Stomach (tissue), 9 donors: ENCODE measurements around the gene ZFP28. TPM values are rescaled to one million over a fixed set of nuclear protein-coding genes. Genes with fewer than 3 reads are reported as not detected.
A peak's percentile ranks its signal among the peaks of the same experiment; 100 is the strongest.

ENCODE experiments used
- DNase-seq, 2 donors: peaks; one replicate each; pipeline versions ENCODE4 v3.0.0 to v3.0.0-alpha.2; 2013 to 2019
- H3K27ac ChIP-seq, 5 donors: fragments of 200-600 bp in 4 of 5; sonication (generic) in 4 of 5; one replicate each; pipeline ENCODE4 v1.5.1; 2013 to 2019; ENCODE audit warnings: mild to moderate bottlenecking in 1 of 5, moderate library complexity in 1 of 5
- H3K27me3 ChIP-seq, 3 donors: fragments of 200-600 bp; sonication (generic); one replicate each; pipeline ENCODE4 v1.5.1; 2017 to 2019; ENCODE audit warnings: mixed run types in 1 of 3
- H3K36me3 ChIP-seq, 4 donors: fragments of 200-600 bp; sonication (generic); 1 replicate in 3 of 4; 2 replicates in 1 of 4; pipeline ENCODE4 v1.5.1; 2016 to 2019
- H3K4me1 ChIP-seq, 4 donors: fragments of 200-600 bp; sonication (generic); one replicate each; pipeline ENCODE4 v1.5.1; 2016 to 2019
- H3K4me3 ChIP-seq, 4 donors: fragments of 200-600 bp; sonication (generic) in 3 of 4; one replicate each; pipeline ENCODE4 v1.5.1; 2016 to 2019; ENCODE audit warnings: mild to moderate bottlenecking in 1 of 4
- H3K9me3 ChIP-seq, 4 donors: fragments of 200-600 bp; sonication (generic); one replicate each; pipeline ENCODE4 v1.5.1; 2016 to 2019
- EP300 ChIP-seq: sonication (generic); formaldehyde crosslinking; IDR thresholded peaks from one replicate; pipeline ENCODE4 v1.6.1; 2017; ENCODE audit warnings: antibody characterized with exemption
- POLR2A ChIP-seq, 4 donors: fragments of 450-650 bp; IDR thresholded peaks; one replicate each; pipeline ENCODE4 v1.6.1; 2016; ENCODE audit warnings: antibody characterized with exemption in 4 of 4, control low read depth in 2 of 4, mild to moderate bottlenecking in 1 of 4, moderate library complexity in 1 of 4
- POLR2AphosphoS5 ChIP-seq, 3 donors: sonication (generic); formaldehyde crosslinking; IDR thresholded peaks; one replicate each; pipeline ENCODE4 v1.6.1; 2016; ENCODE audit warnings: antibody characterized with exemption in 3 of 3
- WGBS, 5 donors: extraction: QIAGEN DNeasy Blood & Tissue Kit in 3 of 5; methylation state at CpG; one replicate each; pipeline versions ENCODE4 v1.1.5 to v1.1.7; 2013 to 2018; 5-methylcytosine and 5-hydroxymethylcytosine counted together
- intact Hi-C: fragments of 100-400 bp; cut with DNase I; formaldehyde crosslinking; loops from one replicate; pipeline ENCODE4 v1.15.1; 2023; ENCODE audit warnings: low total_unique reads
- polyA plus RNA-seq, 3 donors: library from polyadenylated mRNA; stranded (reverse); fragments of 200-250 nt; gene quantifications; one replicate each; pipeline ENCODE4 v1.2.3, GENCODE V29; 2013
- total RNA-seq, 5 donors: library from RNA; depleted of rRNA; stranded (reverse); fragments of >200 nt; gene quantifications; one replicate each; pipeline versions ENCODE4 v1.1.0 to v1.2.3, GENCODE V29; 2014 to 2016
- TF ChIP-seq, protein P1 (sequence below), 7 experiments: fragments of 450-650 bp in 4 of 7; fragments of 200-600 bp in 3 of 7; sonication (generic) in 3 of 7; IDR thresholded peaks; one replicate each; pipeline ENCODE4 v1.5.1; 2016 to 2019; ENCODE audit warnings: antibody characterized with exemption in 7 of 7, control low read depth in 2 of 7, mild to moderate bottlenecking in 1 of 7
- donor health status: healthy with polysubstance abuse.
- donor health status: Bipolar disorder and iron deficiency.
- donor health status: healthy.

Gene ZFP28
- total and polyA plus RNA-seq, 8 donors = 1.6 to 83.4 (median 5.5) TPM

DNA sequence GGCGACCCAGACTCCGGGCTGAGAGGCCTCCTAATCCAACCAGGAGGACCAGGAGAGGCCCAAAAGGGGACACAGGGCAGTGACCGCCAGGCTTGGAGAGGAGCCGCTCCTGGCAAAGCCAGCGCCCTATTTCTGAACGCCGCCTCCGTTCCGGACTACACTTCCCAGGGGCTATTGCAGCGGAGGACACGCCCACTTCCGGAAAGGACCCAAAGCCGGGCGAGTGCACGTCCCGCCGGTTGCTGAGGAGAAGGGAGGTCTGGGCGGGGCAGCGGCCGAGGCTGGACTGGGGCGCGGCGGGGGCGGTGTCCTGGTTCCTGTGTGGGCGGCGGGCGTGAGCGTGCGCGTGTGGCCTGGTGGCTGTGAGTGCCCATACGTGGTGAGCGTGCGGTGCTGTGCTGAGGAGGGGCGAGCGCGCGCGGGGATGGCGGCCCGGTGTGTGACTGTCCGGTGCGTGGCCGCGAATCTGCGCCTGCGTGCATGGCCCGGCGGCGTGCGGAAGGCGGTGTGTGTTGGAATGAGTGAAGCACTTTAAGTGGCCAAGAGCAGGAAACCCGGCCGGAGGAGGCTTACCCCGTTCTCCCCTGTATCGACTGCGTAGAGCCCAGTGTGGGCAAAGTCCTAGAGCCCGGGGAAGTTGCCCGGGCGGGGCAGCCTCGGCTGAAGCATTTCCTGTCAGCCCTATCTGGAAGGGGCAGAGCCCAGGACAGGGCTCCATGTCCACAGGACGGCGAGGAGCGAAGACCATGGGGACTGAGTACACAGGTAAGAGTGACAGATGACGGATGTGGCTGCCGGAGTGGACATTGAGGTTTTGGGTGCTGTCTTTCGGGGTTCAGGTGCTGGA is 28.7 kb downstream of the ZFP28 start, which contains the start of gene ZNF470:
Gene ZNF470, plus strand, starts transcription at position 195 of the 847 bp plus-strand sequence. CDS start 2,844 bp downstream, outside the sequence.
- TF ChIP-seq EP300 = no peak
- TF ChIP-seq POLR2AphosphoS5 (IDR thresholded peaks at IDR 0.05) = peak; percentile 52 to 88 (median 59)
- Histone ChIP-seq H3K36me3 (peaks cover 11 to 63% (median 41%) of the 10 kb centered on the region in 4 donors), H3K4me1 (peaks cover 0 to 20% (median 15%) of the 10 kb centered on the region in 4 donors), H3K27ac (peak within 1 kb of the TSS; percentile 81 to 87 (median 83)), H3K9me3 (peaks cover 42 to 94% (median 66%) of the 10 kb centered on the region in 4 donors), H3K27me3 (no peaks in the 10 kb centered on the region), H3K4me3 (peak within 1 kb of the TSS; percentile 81 to 97 (median 87))
- WGBS, 5 donors = 2 to 11% (median 4%) methylated on average over 35 to 66 of the region's 66 CpGs
- intact Hi-C loops = no loop called here
- DNase-seq = peak; percentile 96 to 98

DNA sequence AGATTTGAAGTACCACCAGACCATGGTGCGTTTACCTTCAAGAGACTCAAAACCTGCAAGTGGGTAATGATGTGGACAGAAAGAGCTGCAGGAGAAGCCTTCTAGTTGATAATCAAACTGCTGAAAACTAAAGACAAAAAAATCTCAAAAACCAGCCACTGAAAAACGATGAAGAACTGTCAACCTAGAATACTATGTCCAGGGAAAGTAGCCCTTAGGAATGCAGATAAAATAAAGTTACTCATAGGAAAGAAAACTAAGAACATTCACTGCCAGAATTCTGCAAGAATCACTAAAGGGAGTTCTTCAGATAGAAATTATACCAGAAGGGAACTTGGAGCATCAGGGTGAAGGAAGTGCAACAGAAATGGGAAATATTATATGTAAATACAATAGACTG is 33.8 kb downstream of the ZFP28 start:
- intact Hi-C loops = no loop called here
- Histone ChIP-seq H3K4me1 (peaks cover 0 to 13% (median 8%) of the 10 kb centered on the region in 4 donors), H3K4me3 (no peak overlapping the region), H3K27me3 (no peaks in the 10 kb centered on the region), H3K27ac (no peak overlapping the region), H3K9me3 (peaks cover 66 to 100% (median 87%) of the 10 kb centered on the region in 4 donors), H3K36me3 (peaks cover 30 to 91% (median 87%) of the 10 kb centered on the region in 4 donors)
- TF ChIP-seq EP300 (no peak), POLR2A (IDR thresholded peaks at IDR 0.05) (no peak), POLR2AphosphoS5 (IDR thresholded peaks at IDR 0.05) (no peak)
- TF ChIP-seq, protein P1, sequence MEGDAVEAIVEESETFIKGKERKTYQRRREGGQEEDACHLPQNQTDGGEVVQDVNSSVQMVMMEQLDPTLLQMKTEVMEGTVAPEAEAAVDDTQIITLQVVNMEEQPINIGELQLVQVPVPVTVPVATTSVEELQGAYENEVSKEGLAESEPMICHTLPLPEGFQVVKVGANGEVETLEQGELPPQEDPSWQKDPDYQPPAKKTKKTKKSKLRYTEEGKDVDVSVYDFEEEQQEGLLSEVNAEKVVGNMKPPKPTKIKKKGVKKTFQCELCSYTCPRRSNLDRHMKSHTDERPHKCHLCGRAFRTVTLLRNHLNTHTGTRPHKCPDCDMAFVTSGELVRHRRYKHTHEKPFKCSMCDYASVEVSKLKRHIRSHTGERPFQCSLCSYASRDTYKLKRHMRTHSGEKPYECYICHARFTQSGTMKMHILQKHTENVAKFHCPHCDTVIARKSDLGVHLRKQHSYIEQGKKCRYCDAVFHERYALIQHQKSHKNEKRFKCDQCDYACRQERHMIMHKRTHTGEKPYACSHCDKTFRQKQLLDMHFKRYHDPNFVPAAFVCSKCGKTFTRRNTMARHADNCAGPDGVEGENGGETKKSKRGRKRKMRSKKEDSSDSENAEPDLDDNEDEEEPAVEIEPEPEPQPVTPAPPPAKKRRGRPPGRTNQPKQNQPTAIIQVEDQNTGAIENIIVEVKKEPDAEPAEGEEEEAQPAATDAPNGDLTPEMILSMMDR (IDR thresholded peaks at IDR 0.05) = no peak
- DNase-seq = no peak
- 49 to 70% (median 50%) methylated on average over 2 of the region's 2 CpGs for WGBS, 5 donors

GRCh38 chr19:56573914-56574313 is 35.2 kb downstream of the ZFP28 start:
- H3K9me3 ChIP-seq = peaks cover 79 to 100% (median 96%) of the 10 kb centered on the region in 4 donors
- no peak for TF ChIP-seq POLR2AphosphoS5 (IDR thresholded peaks at IDR 0.05)
- TF ChIP-seq, protein P1 (IDR thresholded peaks at IDR 0.05) = no peak
- TF ChIP-seq EP300 = no peak
- no peak for TF ChIP-seq POLR2A (IDR thresholded peaks at IDR 0.05)
- no peaks in the 10 kb centered on the region for H3K4me1 ChIP-seq
- no peaks in the 10 kb centered on the region for H3K27me3 ChIP-seq
- DNase-seq = no peak
- 96 to 100% (median 97%) methylated on average over 3 of the region's 3 CpGs for WGBS, 5 donors
- intact Hi-C loops = no loop called here
- H3K4me3 ChIP-seq = no peak overlapping the region
- peaks cover 30 to 99% (median 84%) of the 10 kb centered on the region in 4 donors for H3K36me3 ChIP-seq
- H3K27ac ChIP-seq = no peak overlapping the region

GRCh38 chr19:56577719-56578602 is 39.2 kb downstream of the ZFP28 start:
- Histone ChIP-seq H3K4me3 (no peak overlapping the region), H3K9me3 (peaks cover 85 to 100% (median 99%) of the 10 kb centered on the region in 4 donors), H3K27ac (no peak overlapping the region), H3K36me3 (peaks cover 19 to 88% (median 52%) of the 10 kb centered on the region in 4 donors), H3K4me1 (no peaks in the 10 kb centered on the region), H3K27me3 (no peaks in the 10 kb centered on the region)
- intact Hi-C loops = no loop called here
- no peak for TF ChIP-seq POLR2AphosphoS5 (IDR thresholded peaks at IDR 0.05)
- DNase-seq = no peak
- 94 to 98% (median 97%) methylated on average over 11 of the region's 11 CpGs for WGBS, 5 donors

GRCh38 chr19:56594446-56594782 is 55.7 kb downstream of the ZFP28 start:
- 56 to 68% (median 60%) methylated on average over 4 of the region's 4 CpGs for WGBS, 5 donors
- H3K27ac ChIP-seq = peak overlapping the region in 1 of 5 donors; percentile 84
- intact Hi-C loops = loop anchor here (10.0 kb wide), 1 partner anchor 190 kb away; the partner anchor contains the start of gene ZNF583
- peak overlapping the region; percentile 94 to 97 (median 97) for H3K4me3 ChIP-seq
- H3K9me3 ChIP-seq = peaks cover 0 to 38% (median 15%) of the 10 kb centered on the region in 4 donors
- peaks cover 0 to 22% (median 15%) of the 10 kb centered on the region in 4 donors for H3K4me1 ChIP-seq
- H3K27me3 ChIP-seq = no peaks in the 10 kb centered on the region
- peaks cover 0 to 23% (median 9%) of the 10 kb centered on the region in 4 donors for H3K36me3 ChIP-seq
- DNase-seq = no peak
- no peak for TF ChIP-seq EP300
- no peak for TF ChIP-seq POLR2A (IDR thresholded peaks at IDR 0.05)
- TF ChIP-seq POLR2AphosphoS5 (IDR thresholded peaks at IDR 0.05) = no peak
- TF ChIP-seq, protein P1 (IDR thresholded peaks at IDR 0.05) = no peak
